GM18519 (cell line): ENCODE data around the gene KDELR3.

ENCODE experiments used
- ATAC-seq: cut with Tn5 transposase; IDR thresholded peaks from one replicate; pipeline ENCODE4 v1.9.1; 2021; ENCODE audit warnings: mild to moderate bottlenecking, moderate library complexity; ENCODE audit not compliant: unreplicated experiment, low FRiP score

The KDELR3 gene

GRCh38 chr22:38505541-38506117 lies 37.7 kb downstream of the KDELR3 start:
- ATAC-seq, result peak; percentile 16

GRCh38 chr22:38506118-38506962 lies 38.4 kb downstream of the KDELR3 start, which contains the start of gene DDX17:
Gene DDX17 (minus strand): TSS chr22:38506311.
- ATAC-seq, result peak; percentile 69

GRCh38 chr22:38510416-38510970 lies 42.6 kb downstream of the KDELR3 start:
- ATAC-seq, result no peak

- ATAC-seq, result no peak
These were observed 45.2 kb downstream of the KDELR3 start for GRCh38 chr22:38513063-38513462.

- ATAC-seq, result no peak
These were observed 50.7 kb downstream of the KDELR3 start for GRCh38 chr22:38518620-38519019.

GRCh38 chr22:38519453-38520250 lies 51.8 kb downstream of the KDELR3 start:
- ATAC-seq, result no peak

GRCh38 chr22:38523029-38523428 lies 55.1 kb downstream of the KDELR3 start:
- ATAC-seq, result no peak

- ATAC-seq, result no peak
These were observed 55.6 kb downstream of the KDELR3 start for GRCh38 chr22:38523479-38523878.

GRCh38 chr22:38524429-38524828 lies 56.5 kb downstream of the KDELR3 start:
- ATAC-seq, result no peak

- ATAC-seq, result no peak
These were observed 63.5 kb downstream of the KDELR3 start for GRCh38 chr22:38531251-38531938.
